ENCODE results near the gene NOTO. TPM values are rescaled to one million over a fixed set of nuclear protein-coding genes. Genes with fewer than 3 reads are reported as not detected.

NOTO gene
- total RNA-seq, 1 donor from 2014 or later = not detected

DNA sequence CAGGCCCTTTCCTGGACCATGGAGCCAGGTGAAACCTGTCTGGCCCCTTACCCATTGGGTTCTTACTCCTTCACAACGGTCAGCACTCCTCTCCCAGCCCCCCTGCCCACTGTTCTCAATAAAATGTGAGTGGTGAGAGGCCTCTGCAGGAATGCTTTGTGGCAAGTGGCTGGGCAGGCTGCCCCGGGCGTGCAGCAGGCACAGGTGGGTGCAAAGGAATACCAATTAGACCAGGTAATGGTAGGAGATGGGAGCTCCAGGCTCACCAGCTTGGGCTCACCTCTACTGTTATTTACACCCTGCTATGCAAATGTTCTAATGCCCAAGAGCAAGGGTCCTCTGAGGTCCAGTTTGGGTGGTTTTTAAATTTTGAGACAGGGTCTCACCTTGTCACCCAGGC, 24.7 kb downstream of the NOTO start:
- Histone ChIP-seq H3K27me3 (ENCODE audit: low read depth) (no peaks in the 10 kb centered on the region), H3K4me1 (peaks cover 19% of the 10 kb centered on the region), H3K9me3 (replicated peaks) (no peaks in the 10 kb centered on the region), H3K36me3 (peaks cover 67% of the 10 kb centered on the region), H3K4me3 (no peak overlapping the region), H3K27ac (replicated peaks) (no peak overlapping the region)
- TF ChIP-seq, protein P1, sequence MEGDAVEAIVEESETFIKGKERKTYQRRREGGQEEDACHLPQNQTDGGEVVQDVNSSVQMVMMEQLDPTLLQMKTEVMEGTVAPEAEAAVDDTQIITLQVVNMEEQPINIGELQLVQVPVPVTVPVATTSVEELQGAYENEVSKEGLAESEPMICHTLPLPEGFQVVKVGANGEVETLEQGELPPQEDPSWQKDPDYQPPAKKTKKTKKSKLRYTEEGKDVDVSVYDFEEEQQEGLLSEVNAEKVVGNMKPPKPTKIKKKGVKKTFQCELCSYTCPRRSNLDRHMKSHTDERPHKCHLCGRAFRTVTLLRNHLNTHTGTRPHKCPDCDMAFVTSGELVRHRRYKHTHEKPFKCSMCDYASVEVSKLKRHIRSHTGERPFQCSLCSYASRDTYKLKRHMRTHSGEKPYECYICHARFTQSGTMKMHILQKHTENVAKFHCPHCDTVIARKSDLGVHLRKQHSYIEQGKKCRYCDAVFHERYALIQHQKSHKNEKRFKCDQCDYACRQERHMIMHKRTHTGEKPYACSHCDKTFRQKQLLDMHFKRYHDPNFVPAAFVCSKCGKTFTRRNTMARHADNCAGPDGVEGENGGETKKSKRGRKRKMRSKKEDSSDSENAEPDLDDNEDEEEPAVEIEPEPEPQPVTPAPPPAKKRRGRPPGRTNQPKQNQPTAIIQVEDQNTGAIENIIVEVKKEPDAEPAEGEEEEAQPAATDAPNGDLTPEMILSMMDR (IDR thresholded peaks at IDR 0.05; ENCODE audit: borderline replicate concordance) = no peak
- intact Hi-C loops (cut with micrococcal nuclease) = no loop called here
- no peak for DNase-seq

DNA sequence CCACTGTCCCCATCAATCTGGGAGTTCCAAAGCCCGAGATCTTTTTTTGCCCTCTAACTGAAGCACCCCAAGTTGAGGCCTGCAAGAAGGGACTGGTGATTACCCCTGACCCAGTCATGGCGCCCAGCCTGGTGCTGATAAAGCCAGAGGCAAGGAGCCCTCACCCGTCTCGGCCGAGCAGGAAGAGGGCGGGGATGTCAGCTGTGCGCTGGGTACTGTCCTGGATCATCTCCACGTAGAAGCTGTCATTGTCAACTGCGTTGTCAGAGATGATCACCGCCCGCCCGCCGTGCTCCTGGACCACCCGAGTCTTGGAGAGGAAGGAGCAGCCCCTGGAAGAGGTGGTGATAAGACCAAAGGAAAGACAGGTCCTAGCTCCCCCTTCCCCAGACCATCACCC, 26.3 kb downstream of the NOTO start:
- peaks cover 31% of the 10 kb centered on the region for H3K4me1 ChIP-seq
- H3K9me3 ChIP-seq (replicated peaks) = no peaks in the 10 kb centered on the region
- no peaks in the 10 kb centered on the region for H3K27me3 ChIP-seq (ENCODE audit: low read depth)
- no peak overlapping the region for H3K27ac ChIP-seq (replicated peaks)
- H3K36me3 ChIP-seq = peaks cover 51% of the 10 kb centered on the region
- no peak for DNase-seq
- H3K4me3 ChIP-seq = no peak overlapping the region
- TF ChIP-seq, protein P1 (IDR thresholded peaks at IDR 0.05; ENCODE audit: borderline replicate concordance) = no peak
- intact Hi-C loops (cut with micrococcal nuclease) = no loop called here

DNA sequence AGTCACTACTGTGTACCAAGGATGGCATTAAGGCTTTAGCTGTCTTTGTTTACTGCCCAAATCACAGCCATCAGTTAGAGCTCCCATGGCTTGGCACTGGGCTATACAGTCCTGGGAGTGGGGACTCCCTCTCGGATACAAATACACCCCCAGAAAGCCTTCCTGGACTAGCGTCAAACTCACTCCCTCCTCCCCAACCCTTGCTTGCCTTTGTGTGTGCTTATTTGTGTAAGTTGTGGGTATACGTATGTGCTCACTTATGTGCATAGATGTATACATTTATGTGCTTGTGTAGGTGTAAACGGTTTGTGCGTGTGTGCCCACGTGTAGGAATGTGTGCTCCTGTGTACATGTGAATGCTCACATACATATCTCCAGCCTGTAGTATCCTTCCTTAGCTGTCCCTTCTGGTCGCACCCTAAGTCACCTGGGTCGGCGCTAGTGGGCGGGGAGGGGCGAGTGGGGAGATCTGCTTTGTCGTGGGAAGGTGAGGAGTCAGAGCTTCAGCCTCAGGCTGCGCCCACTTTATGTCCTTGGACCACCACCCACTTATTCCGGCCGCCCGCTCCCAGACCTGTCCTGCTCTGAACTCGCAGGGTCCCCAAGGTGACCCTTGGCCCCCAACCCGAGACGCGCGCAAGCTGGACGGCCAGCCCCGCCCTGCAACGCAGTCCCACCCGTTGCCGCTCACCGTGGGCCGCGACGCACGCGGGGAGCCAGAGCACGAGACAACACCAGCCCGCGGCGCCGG, 30.2 kb downstream of the NOTO start:
- H3K27me3 ChIP-seq (ENCODE audit: low read depth) = no peaks in the 10 kb centered on the region
- intact Hi-C loops (cut with micrococcal nuclease) = no loop called here

DNA sequence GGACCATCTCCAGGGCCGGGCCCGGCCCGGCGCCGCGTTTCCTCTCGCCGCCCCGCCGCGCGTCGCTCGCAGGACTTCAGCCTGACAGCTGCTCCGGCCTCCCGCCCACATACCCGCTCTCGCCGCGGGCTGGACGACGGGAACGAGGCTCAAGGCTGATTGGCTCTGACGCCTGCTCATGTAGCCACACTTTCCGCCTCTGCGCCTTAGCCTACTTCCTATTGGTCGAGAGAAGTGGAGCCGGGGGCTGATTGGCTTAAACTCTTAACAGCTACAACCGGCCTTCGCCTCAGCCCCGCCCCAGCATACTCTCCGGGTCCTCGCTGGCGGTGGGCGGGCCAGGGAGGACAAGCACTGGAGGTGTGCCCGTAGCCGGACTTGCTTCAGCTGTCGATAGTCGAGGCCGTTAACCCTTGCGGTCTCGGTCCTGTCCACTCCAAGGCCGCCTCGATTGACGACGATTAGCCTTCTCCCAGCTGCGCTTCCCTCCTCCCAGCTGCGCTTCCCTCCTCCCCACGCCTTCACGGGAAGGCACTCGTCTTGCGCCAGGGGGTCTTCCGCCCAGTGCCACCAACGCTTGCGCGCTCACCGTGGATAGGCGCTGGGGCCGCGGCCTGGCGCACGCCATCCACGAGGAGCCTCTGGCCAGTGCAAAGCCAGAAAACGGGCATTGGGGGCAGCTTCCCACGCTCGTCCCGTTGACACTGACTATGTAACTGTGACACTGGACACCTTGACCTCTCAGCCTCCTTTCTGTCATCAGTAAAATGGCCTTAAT, 31.0 kb downstream of the NOTO start, which contains the start of gene PRADC1:
Gene PRADC1, minus strand, starts transcription at position 86 of the 778 bp plus-strand sequence. Its CDS starts 79 bp downstream, at position 7.
- intact Hi-C loops (cut with micrococcal nuclease) = no loop called here
- TF ChIP-seq, protein P1 (IDR thresholded peaks at IDR 0.05; ENCODE audit: borderline replicate concordance) = no peak
- peak within 1 kb of the TSS; percentile 97 for H3K27ac ChIP-seq (replicated peaks)

More for the DNA sequence above, 30.2 kb downstream of the NOTO start:
- DNase-seq = no peak
- TF ChIP-seq, protein P1 (IDR thresholded peaks at IDR 0.05; ENCODE audit: borderline replicate concordance) = no peak
- H3K36me3 ChIP-seq = peaks cover 26% of the 10 kb centered on the region
- H3K27ac ChIP-seq (replicated peaks) = peak overlapping the region; percentile 97
- peaks cover 56% of the 10 kb centered on the region for H3K4me1 ChIP-seq
- H3K9me3 ChIP-seq (replicated peaks) = no peaks in the 10 kb centered on the region
- H3K4me3 ChIP-seq = peak overlapping the region; percentile 91

DNA sequence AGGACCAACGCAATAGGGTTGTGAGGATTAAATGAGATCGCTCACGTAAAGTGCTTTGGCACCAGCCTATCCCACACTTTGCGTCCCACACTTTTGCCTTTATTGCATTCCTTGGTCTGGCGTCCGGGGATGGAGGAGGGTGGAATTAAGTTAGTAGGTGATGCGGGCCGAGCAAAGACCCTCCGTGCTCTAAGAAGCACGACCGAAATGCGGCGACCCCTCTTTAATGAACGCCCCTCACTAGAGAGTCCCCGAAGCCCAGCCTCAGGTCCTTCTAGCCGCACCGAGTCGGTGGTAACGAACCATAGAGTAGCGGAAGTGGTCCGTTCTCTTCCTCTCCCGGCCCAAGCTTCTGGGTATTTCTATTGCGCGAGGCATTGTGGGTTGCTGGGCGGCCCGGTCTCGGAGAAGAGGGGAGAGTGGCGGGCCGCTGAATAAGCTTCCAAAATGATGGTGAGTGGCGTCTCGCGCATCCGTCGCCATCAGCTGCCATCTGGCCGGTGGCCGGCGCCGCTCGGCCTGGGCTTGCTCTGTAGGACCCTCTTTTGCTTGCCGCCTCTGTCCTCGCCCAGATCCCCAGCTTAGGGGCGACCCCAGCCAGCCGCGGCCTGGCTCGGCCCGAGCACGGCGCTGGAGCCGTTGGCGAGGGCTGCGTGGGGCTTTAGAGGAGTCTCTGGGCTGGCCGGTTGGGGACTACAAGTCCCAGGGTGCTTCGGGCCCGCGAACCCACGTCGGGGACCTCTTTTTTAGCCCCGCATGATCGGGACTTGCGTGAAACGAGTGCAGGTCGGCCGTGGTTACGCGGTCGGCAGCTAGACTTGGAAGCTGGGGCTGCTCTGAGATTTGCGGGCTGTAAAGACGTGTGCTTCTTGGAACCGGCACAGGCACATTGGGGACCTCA, 31.8 kb downstream of the NOTO start, which contains the start of gene CCT7:
Gene CCT7, plus strand, starts transcription at position 377 of the 901 bp plus-strand sequence. Its CDS starts 71 bp downstream, at position 448.
- TF ChIP-seq, protein P1 (IDR thresholded peaks at IDR 0.05; ENCODE audit: borderline replicate concordance) = no peak
- Histone ChIP-seq H3K27me3 (ENCODE audit: low read depth) (no peaks in the 10 kb centered on the region), H3K27ac (replicated peaks) (peak within 1 kb of the TSS; percentile 97), H3K4me1 (peaks cover 72% of the 10 kb centered on the region), H3K4me3 (peak within 1 kb of the TSS; percentile 91), H3K36me3 (peaks cover 15% of the 10 kb centered on the region), H3K9me3 (replicated peaks) (no peaks in the 10 kb centered on the region)
- intact Hi-C loops (cut with micrococcal nuclease) = no loop called here
- peak; percentile 85 for DNase-seq

More for the DNA sequence above, 31.0 kb downstream of the NOTO start, which contains the start of gene PRADC1:
- H3K4me3 ChIP-seq = peak within 1 kb of the TSS; percentile 91
- no peaks in the 10 kb centered on the region for H3K27me3 ChIP-seq (ENCODE audit: low read depth)
- no peaks in the 10 kb centered on the region for H3K9me3 ChIP-seq (replicated peaks)
- DNase-seq = peak; percentile 98
- H3K36me3 ChIP-seq = peaks cover 19% of the 10 kb centered on the region
- peaks cover 64% of the 10 kb centered on the region for H3K4me1 ChIP-seq
